Stimulated activated CD4-positive, alpha-beta T cell treated with anti-CD3 and anti-CD28 coated beads, Interleukin-1b, Interleukin-23, amount 100 ng/mL, for 4 hours (primary cell): ENCODE data around the gene ZNF215.
"Not testable (repeated sequence)": the region's sequence is repeated elsewhere in the genome, so short reads cannot be mapped to it uniquely, and the experiment has no call there.

Source experiments
- DNase-seq, 2 donors: peaks; one replicate each; pipeline ENCODE4 v3.0.0-alpha.2; 2020; ENCODE audit warnings: low read depth in 2 of 2

ZNF215 gene

GRCh38 chr11:6941970-6942369 lies 15.7 kb downstream of the ZNF215 start:
- no peak for DNase-seq

GRCh38 chr11:6943131-6943530 lies 16.9 kb downstream of the ZNF215 start:
- DNase-seq: no peak

GRCh38 chr11:6954248-6954647 lies 28.0 kb downstream of the ZNF215 start:
- not testable (repeated sequence) for DNase-seq

GRCh38 chr11:6962141-6962540 lies 35.9 kb downstream of the ZNF215 start:
- DNase-seq: no peak

DNA sequence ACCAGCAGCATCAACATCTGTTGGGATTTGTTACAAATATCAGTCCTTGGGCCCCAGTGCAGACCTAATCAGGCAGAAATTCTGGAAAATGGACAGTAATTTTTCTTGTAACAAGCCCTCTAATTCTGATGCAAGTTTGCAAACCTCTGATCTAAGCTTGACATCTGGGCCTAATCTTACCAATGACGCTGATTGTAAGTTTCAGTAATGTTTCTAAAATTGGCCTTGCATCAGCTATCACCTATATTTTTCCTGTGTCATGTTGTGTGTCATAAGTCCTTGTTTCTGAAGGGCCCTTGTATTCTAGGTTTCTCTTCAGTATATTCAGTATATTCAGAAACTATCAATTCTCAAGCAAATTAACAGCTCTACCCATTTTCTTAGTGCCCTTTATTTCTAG lies 36.4 kb downstream of the ZNF215 start:
- DNase-seq: no peak

DNA sequence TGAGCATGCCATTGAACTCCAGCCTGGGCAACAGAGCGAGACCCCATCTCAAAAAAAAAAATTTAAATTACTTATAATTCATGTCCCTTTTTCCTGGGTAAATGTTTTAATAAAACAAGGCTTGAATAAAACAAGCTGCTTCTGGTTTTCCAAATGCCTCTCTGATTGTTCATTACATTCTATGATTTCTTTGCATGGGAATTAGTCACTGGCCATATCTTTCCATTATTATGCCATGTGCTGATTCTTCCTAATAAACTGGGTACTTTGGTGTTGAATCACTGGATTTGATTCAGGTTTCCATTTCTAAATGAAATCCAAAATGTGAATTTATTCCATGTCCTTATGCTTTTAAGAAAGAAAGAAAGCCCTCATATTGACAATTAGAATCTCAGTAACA lies 42.6 kb downstream of the ZNF215 start:
- no peak for DNase-seq

- DNase-seq: not testable (repeated sequence)
Measured at GRCh38 chr11:6969854-6970253, 43.6 kb downstream of the ZNF215 start.

- DNase-seq: no peak
Measured at GRCh38 chr11:6979365-6979764, 53.1 kb downstream of the ZNF215 start.

DNA sequence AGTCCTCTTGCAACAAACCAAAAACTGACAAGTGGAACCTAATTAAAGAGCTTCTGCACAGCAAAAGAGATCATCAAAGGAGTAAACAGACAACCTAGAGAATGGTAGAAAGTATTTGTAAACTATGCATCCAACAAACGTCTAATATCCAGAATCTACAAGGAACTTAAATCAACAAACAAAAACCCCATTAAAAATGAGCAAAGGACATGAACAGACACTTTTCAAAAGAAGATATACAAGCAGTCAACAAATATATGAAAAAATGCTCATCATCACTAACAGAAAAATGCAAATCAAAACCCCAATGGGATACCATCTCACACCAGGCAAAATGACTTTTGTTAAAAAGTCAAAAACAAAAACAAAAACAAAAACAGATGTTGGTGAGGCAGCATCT lies 60.3 kb downstream of the ZNF215 start:
- DNase-seq: no peak

DNA sequence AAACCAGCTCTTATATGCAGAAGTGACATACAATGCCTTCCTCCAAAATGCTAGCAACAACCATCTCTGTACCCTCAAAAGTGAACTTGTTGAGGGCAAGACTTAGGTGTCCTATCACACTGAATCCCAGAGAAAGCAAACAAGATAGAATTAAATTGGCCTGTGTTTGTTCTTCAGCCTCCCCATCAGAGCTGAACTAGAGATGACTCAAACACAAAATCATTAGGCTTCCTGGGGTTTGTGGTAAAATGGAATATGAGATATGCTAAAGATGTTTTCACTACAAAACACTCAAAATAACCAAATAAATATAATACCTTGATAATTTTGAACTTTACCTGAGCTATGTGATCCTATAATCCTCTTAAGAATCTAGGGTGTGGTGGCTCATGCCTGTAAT lies 62.3 kb downstream of the ZNF215 start:
- DNase-seq: no peak

- DNase-seq: no peak
Measured at GRCh38 chr11:6991227-6991626, 65.0 kb downstream of the ZNF215 start.

- DNase-seq: no peak
Measured at GRCh38 chr11:6992026-6992425, 65.8 kb downstream of the ZNF215 start.

GRCh38 chr11:6992457-6993417 lies 66.5 kb downstream of the ZNF215 start:
- no peak for DNase-seq

DNA sequence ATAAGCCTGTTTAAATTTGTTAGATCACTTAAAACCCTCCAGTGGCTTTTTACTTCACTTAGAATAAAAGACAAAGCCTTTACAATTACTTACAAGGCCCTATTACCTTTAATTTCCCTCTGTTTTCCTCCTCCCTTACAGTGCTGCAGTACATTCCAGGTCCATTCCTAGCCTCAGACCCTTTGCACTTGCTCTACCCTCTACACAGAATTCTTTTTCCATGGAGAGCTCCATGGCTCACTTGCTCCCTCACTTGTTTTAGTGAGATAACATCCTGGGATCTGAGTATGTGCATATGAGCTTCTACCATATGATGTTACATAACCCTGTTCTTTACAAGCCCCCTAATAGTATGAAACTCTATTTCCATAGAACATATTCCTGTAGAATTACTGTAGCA lies 69.5 kb downstream of the ZNF215 start:
- DNase-seq: no peak

DNA sequence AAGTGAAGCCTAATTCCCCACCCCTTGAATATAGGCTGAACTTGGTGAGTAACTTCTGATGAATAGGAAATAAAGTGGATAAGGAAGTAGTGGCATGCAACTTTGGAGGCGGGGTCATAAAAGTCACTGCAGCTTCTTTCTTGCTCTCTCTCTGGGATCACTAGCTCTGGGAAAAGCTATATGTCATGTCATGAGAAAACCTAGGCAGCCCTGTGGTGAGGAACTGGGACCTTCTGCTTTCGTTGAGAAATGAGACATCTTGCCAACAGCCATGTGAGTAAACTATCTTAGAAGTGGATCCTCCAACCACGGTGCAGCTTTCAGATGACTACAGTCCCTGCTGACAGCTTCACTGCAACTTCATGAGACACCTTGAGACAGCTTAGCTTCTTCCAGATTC lies 78.3 kb downstream of the ZNF215 start:
- no peak for DNase-seq
